HepG2 (cell line): Measurements from ENCODE around the gene TM6SF1. TPM values are rescaled to one million over a fixed set of nuclear protein-coding genes. Genes with fewer than 3 reads are reported as not detected.

Source experiments
- ATAC-seq: fragments of 200-7000 bp; cut with Tn5 transposase; 3 replicates; pipeline ENCODE4 v1.9.1; 2020; ENCODE audit warnings: mild to moderate bottlenecking, moderate library complexity
- BruUV-seq: library from RNA; stranded (reverse); fragments of 400-500 nt; replicated peaks from 2 replicates; lab custom pipeline; 2021; lab: Mats Ljungman, UMichigan
- CTCF ChIA-PET: fragments of 300-600 bp; formaldehyde crosslinking; extraction: SDS; loops from one replicate; lab custom pipeline; 2021; ENCODE audit warnings: low total read pairs, inconsistent platforms, low intra/inter-chr PET ratio; lab: Yijun Ruan, JAX
- POLR2A ChIA-PET: fragments of 350-600 bp; sonication (Branson Sonifier 250); formaldehyde crosslinking; loops from one replicate; lab custom pipeline; 2020; ENCODE audit warnings: antibody characterized with exemption, inconsistent platforms; lab: Yijun Ruan, JAX
- DNase-seq: peaks from one replicate; pipeline ENCODE4 v3.0.0-alpha.2; 2015; ENCODE audit warnings: low spot score
- FAIRE-seq: peaks from 3 replicates; lab custom pipeline; 2011; peaks lifted over from hg19 to GRCh38; lab: Jason Lieb, UNC
- H2AFZ ChIP-seq: one replicate; pipeline ENCODE4 v1.6.1; 2011; ENCODE audit warnings: low read length, inconsistent platforms
- H3K27ac ChIP-seq: fragments of 300-600 bp; 3 replicates; pipeline ENCODE4 v1.8.0; 2011; ENCODE audit warnings: mixed run types, mild to moderate bottlenecking, mixed read lengths, low read length, inconsistent platforms; ENCODE audit not compliant: insufficient read depth; ENCODE audit errors: extremely low read length
- H3K27me3 ChIP-seq, 2 experiments: fragments of 200-600 bp in 1 of 2; 2 replicates in 1 of 2; 3 replicates in 1 of 2; pipeline versions ENCODE4 v1.6.0 to v1.8.0; 2011; ENCODE audit warnings: low read length in 2 of 2, mild to moderate bottlenecking in 2 of 2, moderate library complexity in 2 of 2, inconsistent platforms in 1 of 2; ENCODE audit not compliant: insufficient read depth in 2 of 2, control insufficient read depth in 1 of 2
- H3K36me3 ChIP-seq, 2 experiments: fragments of 200-600 bp in 1 of 2; replicated peaks in 1 of 2; 2 replicates in 1 of 2; 3 replicates in 1 of 2; pipeline versions ENCODE4 v1.5.1 to v1.8.0; 2011; ENCODE audit warnings: low read length in 2 of 2, inconsistent platforms in 1 of 2; ENCODE audit not compliant: insufficient read depth in 2 of 2, control insufficient read depth in 1 of 2
- H3K4me1 ChIP-seq: 2 replicates; pipeline ENCODE4 v1.5.1; 2012; ENCODE audit warnings: low read length, inconsistent platforms; ENCODE audit not compliant: insufficient read depth
- H3K4me2 ChIP-seq: 2 replicates; pipeline ENCODE4 v1.6.0; 2011; ENCODE audit warnings: low read depth, low read length, inconsistent platforms
- H3K4me3 ChIP-seq, 3 experiments: fragments of 200-600 bp in 1 of 3; sonication (generic), shearing (Covaris generic) in 1 of 3; replicated peaks in 1 of 3; 2 replicates each; pipeline ENCODE4 v1.5.1; 2011 to 2016; ENCODE audit warnings: low read length in 3 of 3, inconsistent platforms in 2 of 3, low read depth in 2 of 3, mild to moderate bottlenecking in 2 of 3, control low read depth in 1 of 3, mixed read lengths in 1 of 3; ENCODE audit not compliant: insufficient read depth in 1 of 3
- H3K79me2 ChIP-seq: one replicate; pipeline ENCODE4 v1.6.1; 2011; ENCODE audit warnings: low read length, inconsistent platforms; ENCODE audit not compliant: insufficient read depth
- H3K9ac ChIP-seq: 2 replicates; pipeline ENCODE4 v1.6.0; 2011; ENCODE audit warnings: mild to moderate bottlenecking, low read depth, low read length, inconsistent platforms; ENCODE audit not compliant: insufficient read depth
- H3K9me3 ChIP-seq: 2 replicates; pipeline ENCODE4 v1.5.1; 2012; ENCODE audit warnings: mild to moderate bottlenecking, low read length
- H4K20me1 ChIP-seq: 2 replicates; pipeline ENCODE4 v1.6.0; 2011; ENCODE audit warnings: inconsistent platforms, mild to moderate bottlenecking, low read length, moderate library complexity; ENCODE audit not compliant: insufficient read depth
- AHR ChIP-seq: IDR thresholded peaks from 2 replicates; pipeline ENCODE4 v1.6.1; 2018; ENCODE audit warnings: missing genetic modification reagents, missing compliant biosample characterization
- CAMTA2 ChIP-seq: sonication (generic); formaldehyde crosslinking; IDR thresholded peaks from 2 replicates; pipeline ENCODE4 v1.4.0; 2020; ENCODE audit warnings: mild to moderate bottlenecking, missing genetic modification reagents, borderline replicate concordance
- RFX1 ChIP-seq: fragments of 450-650 bp; IDR thresholded peaks from 2 replicates; pipeline ENCODE4 v1.6.1; 2017
- SYNCRIP ChIP-seq: fragments of 200-400 bp; formaldehyde crosslinking; IDR thresholded peaks from 2 replicates; pipeline ENCODE4 v1.6.1; 2018; ENCODE audit warnings: mild to moderate bottlenecking, low read depth, low read length; ENCODE audit not compliant: insufficient read depth
- TEAD2 ChIP-seq: sonication (generic); formaldehyde crosslinking; IDR thresholded peaks from 2 replicates; pipeline ENCODE4 v1.9.0; 2021; ENCODE audit warnings: missing genetic modification reagents
- ZBTB10 ChIP-seq: sonication (generic); formaldehyde crosslinking; IDR thresholded peaks from 2 replicates; pipeline ENCODE4 v1.4.0; 2020; ENCODE audit warnings: missing genetic modification reagents, borderline replicate concordance
- ZBTB2 ChIP-seq: sonication (generic); formaldehyde crosslinking; IDR thresholded peaks from 2 replicates; pipeline ENCODE4 v1.8.0; 2022; ENCODE audit warnings: low read depth, missing genetic modification reagents
- ZBTB38 ChIP-seq: sonication (generic); formaldehyde crosslinking; IDR thresholded peaks from 2 replicates; pipeline ENCODE4 v1.5.1; 2020; ENCODE audit warnings: mild to moderate bottlenecking, missing genetic modification reagents
- ZBTB44 ChIP-seq: sonication (generic); formaldehyde crosslinking; IDR thresholded peaks from 2 replicates; pipeline ENCODE4 v1.4.0; 2020; ENCODE audit warnings: missing genetic modification reagents
- ZNF280B ChIP-seq: sonication (generic); formaldehyde crosslinking; IDR thresholded peaks from 2 replicates; pipeline ENCODE4 v1.5.0; 2020; ENCODE audit warnings: missing genetic modification reagents, mild to moderate bottlenecking, borderline replicate concordance
- ZNF414 ChIP-seq: sonication (generic); formaldehyde crosslinking; IDR thresholded peaks from 2 replicates; pipeline ENCODE4 v1.5.0; 2020; ENCODE audit warnings: missing genetic modification reagents
- ZNF460 ChIP-seq: sonication (generic); formaldehyde crosslinking; IDR thresholded peaks from 2 replicates; pipeline ENCODE4 v1.5.1; 2020; ENCODE audit warnings: missing genetic modification reagents, mild to moderate bottlenecking, borderline replicate concordance
- ZNF501 ChIP-seq: sonication (generic); formaldehyde crosslinking; IDR thresholded peaks from 2 replicates; pipeline ENCODE4 v1.5.1; 2020; ENCODE audit warnings: mild to moderate bottlenecking, moderate library complexity, missing genetic modification reagents
- ZNF713 ChIP-seq: sonication (generic); formaldehyde crosslinking; IDR thresholded peaks from 2 replicates; pipeline ENCODE4 v1.4.0; 2020; ENCODE audit warnings: mild to moderate bottlenecking, missing genetic modification reagents
- ZNF784 ChIP-seq: sonication (generic); formaldehyde crosslinking; IDR thresholded peaks from 2 replicates; pipeline ENCODE4 v1.5.1; 2020; ENCODE audit warnings: missing genetic modification reagents, mild to moderate bottlenecking, borderline replicate concordance
- WGBS: methylation state at CpG from one replicate; pipeline ENCODE4 v1.1.6; 2017; ENCODE audit warnings: low lambda C conversion rate; 5-methylcytosine and 5-hydroxymethylcytosine counted together
- in situ Hi-C: cut with HindIII; loops from 2 replicates; pipeline ENCODE4 v1.10.0; 2017; ENCODE audit warnings: low pct_unique_long_range_greater_than_20kb; ENCODE audit not compliant: extremely low pct_ligation_motif_present
- intact Hi-C: fragments of 100-400 bp; cut with micrococcal nuclease; formaldehyde crosslinking; loops from one replicate; pipeline ENCODE4 v1.10.0; 2022; ENCODE audit not compliant: unreplicated experiment
- polyA plus RNA-seq, 8 experiments: library from polyadenylated mRNA; depleted of rRNA in 3 of 8; stranded (reverse) in 7 of 8; unstranded in 1 of 8; fragments of >200 nt; fragmentation: Illumina TruSeq in 4 of 8; extraction: Trizol in 4 of 8; gene quantifications; 2 replicates each; pipeline versions ENCODE4 v1.2.1 to v1.2.3, GENCODE V29; 2011 to 2016; ENCODE audit warnings: low read depth in 4 of 8, missing spikeins in 1 of 8, mixed read lengths in 1 of 8; ENCODE audit not compliant: insufficient read depth in 1 of 8
- total RNA-seq, 5 experiments: library from RNA; depleted of rRNA; stranded (reverse); fragments of >200 nt; fragmentation: Illumina TruSeq; extraction: Trizol; gene quantifications; 2 replicates each; pipeline ENCODE4 v1.2.3, GENCODE V29; 2016; ENCODE audit warnings: low read depth in 1 of 5

Gene TM6SF1
- total and polyA plus RNA-seq, 2 of the 13 experiments (the other 11 are each of a cell fraction or from before 2014, with no cell fraction given), result not detected

GRCh38 chr15:83078712-83079111 is 28.7 kb upstream of the TM6SF1 start:
- WGBS, result 40% methylated on average over 7 of the region's 7 CpGs
- FAIRE-seq (no peak), ATAC-seq (no peak), DNase-seq (no peak)
- POLR2A ChIA-PET, result no interaction called here
- Histone ChIP-seq H3K4me3 (no peak overlapping the region), H3K4me2 (no peak overlapping the region), H2AFZ (no peak overlapping the region), H3K9ac (no peak overlapping the region), H3K27me3 (peaks cover 0 to 24% of the 10 kb centered on the region in 2 experiments; a peak in 2 of 5 replicates), H3K27ac (no peak overlapping the region), H4K20me1 (no peaks in the 10 kb centered on the region), H3K79me2 (no peaks in the 10 kb centered on the region), H3K4me1 (no peaks in the 10 kb centered on the region), H3K36me3 (no peaks in the 10 kb centered on the region), H3K9me3 (peaks cover under 1% of the 10 kb centered on the region)
- CTCF ChIA-PET, result no interaction called here
- BruUV-seq, result no TSS peak
- in situ Hi-C loops, result no loop called here
- intact Hi-C loops, result no loop called here
- TF ChIP-seq ZNF784 (no peak), ZBTB10 (CRISPR knock-in tag) (no peak), CAMTA2 (CRISPR knock-in tag) (no peak), ZBTB44 (CRISPR knock-in tag) (no peak), ZNF713 (no peak), AHR (no peak), ZNF280B (CRISPR knock-in tag) (no peak), RFX1 (no peak), SYNCRIP (no peak), ZNF501 (no peak), ZBTB2 (CRISPR knock-in tag) (no peak), ZBTB38 (CRISPR knock-in tag) (no peak), ZNF414 (no peak), TEAD2 (CRISPR knock-in tag) (no peak), ZNF460 (CRISPR knock-in tag) (no peak)
- TF ChIP-seq, all 625 proteins: peak for 0
